GM15510 (cell line): Measurements from ENCODE around the gene PSME3.

Experiments
- POLR2A ChIP-seq: IDR thresholded peaks from 3 replicates; pipeline ENCODE4 v1.6.1; 2011; ENCODE audit warnings: borderline replicate concordance; ENCODE audit not compliant: insufficient read length; ENCODE audit errors: extremely low read depth

PSME3 gene

GRCh38 chr17:42853968-42854790 is 21.0 kb downstream of the PSME3 start:
- TF ChIP-seq POLR2A: no peak

GRCh38 chr17:42855048-42855596 is 21.9 kb downstream of the PSME3 start:
- TF ChIP-seq POLR2A: no peak

GRCh38 chr17:42857389-42857788 is 24.2 kb downstream of the PSME3 start:
- no peak for TF ChIP-seq POLR2A

GRCh38 chr17:42865638-42866094 is 32.5 kb downstream of the PSME3 start:
- TF ChIP-seq POLR2A: no peak

GRCh38 chr17:42866216-42866615 is 33.0 kb downstream of the PSME3 start:
- TF ChIP-seq POLR2A: no peak

- no peak for TF ChIP-seq POLR2A
Measured at GRCh38 chr17:42866631-42867575, 33.7 kb downstream of the PSME3 start.

- no peak for TF ChIP-seq POLR2A
Measured at GRCh38 chr17:42868338-42868737, 35.1 kb downstream of the PSME3 start.

GRCh38 chr17:42871647-42872046 is 38.5 kb downstream of the PSME3 start:
- no peak for TF ChIP-seq POLR2A

- no peak for TF ChIP-seq POLR2A
Measured at GRCh38 chr17:42872251-42872965, 39.2 kb downstream of the PSME3 start.

GRCh38 chr17:42873315-42873714 is 40.1 kb downstream of the PSME3 start:
- TF ChIP-seq POLR2A: no peak

- TF ChIP-seq POLR2A: no peak
Measured at GRCh38 chr17:42877037-42877436, 43.8 kb downstream of the PSME3 start.

GRCh38 chr17:42878123-42878880 is 45.1 kb downstream of the PSME3 start:
- TF ChIP-seq POLR2A: no peak

- no peak for TF ChIP-seq POLR2A
Measured at GRCh38 chr17:42878924-42879595, 45.9 kb downstream of the PSME3 start.

GRCh38 chr17:42879596-42879985 is 46.4 kb downstream of the PSME3 start:
- TF ChIP-seq POLR2A: no peak

GRCh38 chr17:42880776-42881310 is 47.6 kb downstream of the PSME3 start:
- TF ChIP-seq POLR2A: no peak
